Astrocyte (in vitro differentiated cells and primary cell): Measurements from ENCODE around the gene NLGN1. TPM values are rescaled to one million over a fixed set of nuclear protein-coding genes. Genes with fewer than 3 reads are reported as not detected.

Experiments used
- DNase-seq: peaks from one replicate; pipeline ENCODE4 v3.0.0-alpha.2; 2010; ENCODE audit warnings: low read depth
- FAIRE-seq: peaks from 2 replicates; lab custom pipeline; 2011; peaks lifted over from hg19 to GRCh38; lab: Jason Lieb, UNC
- H2AFZ ChIP-seq: 2 replicates; pipeline ENCODE4 v1.6.0; 2012; ENCODE audit warnings: low read depth, low read length, inconsistent platforms
- H3K27ac ChIP-seq: 2 replicates; pipeline ENCODE4 v1.5.1; 2011; ENCODE audit warnings: low read depth, low read length, inconsistent platforms
- H3K27me3 ChIP-seq: 2 replicates; pipeline ENCODE4 v1.6.0; 2011; ENCODE audit warnings: low read length, inconsistent platforms; ENCODE audit not compliant: insufficient read depth
- H3K36me3 ChIP-seq: 2 replicates; pipeline ENCODE4 v1.5.1; 2011; ENCODE audit warnings: low read length, inconsistent platforms; ENCODE audit not compliant: insufficient read depth
- H3K4me1 ChIP-seq: 2 replicates; pipeline ENCODE4 v1.5.1; 2011; ENCODE audit warnings: low read length, inconsistent platforms; ENCODE audit not compliant: insufficient read depth
- H3K4me2 ChIP-seq: 2 replicates; pipeline ENCODE4 v1.6.0; 2012; ENCODE audit warnings: low read length, inconsistent platforms
- H3K4me3 ChIP-seq: 2 replicates; pipeline ENCODE4 v1.5.1; 2011; ENCODE audit warnings: low read depth, mild to moderate bottlenecking, low read length, inconsistent platforms; ENCODE audit not compliant: insufficient read depth
- H3K79me2 ChIP-seq: 2 replicates; pipeline ENCODE4 v1.6.0; 2012; ENCODE audit warnings: mild to moderate bottlenecking, low read length, inconsistent platforms; ENCODE audit not compliant: insufficient read depth
- H3K9ac ChIP-seq: 2 replicates; pipeline ENCODE4 v1.6.0; 2012; ENCODE audit warnings: mild to moderate bottlenecking, low read length, inconsistent platforms
- H3K9me3 ChIP-seq: 2 replicates; pipeline ENCODE4 v1.5.1; 2012; ENCODE audit warnings: low read depth, mild to moderate bottlenecking, low read length, inconsistent platforms; ENCODE audit not compliant: insufficient read depth
- H4K20me1 ChIP-seq: 2 replicates; pipeline ENCODE4 v1.6.0; 2012; ENCODE audit warnings: low read length, inconsistent platforms; ENCODE audit not compliant: insufficient read depth
- H3K27ac Mint-ChIP-seq: one replicate; pipeline ENCODE4 v1.8.0; 2021; ENCODE audit warnings: mild to moderate bottlenecking, mixed read lengths; ENCODE audit not compliant: unreplicated experiment
- H3K27me3 Mint-ChIP-seq: one replicate; pipeline ENCODE4 v1.8.0; 2021; ENCODE audit warnings: low read depth, mixed read lengths; ENCODE audit not compliant: unreplicated experiment
- H3K36me3 Mint-ChIP-seq: one replicate; pipeline ENCODE4 v1.8.0; 2021; ENCODE audit warnings: low read depth, mixed read lengths; ENCODE audit not compliant: unreplicated experiment
- H3K4me1 Mint-ChIP-seq: one replicate; pipeline ENCODE4 v1.8.0; 2021; ENCODE audit warnings: low read depth, mixed read lengths; ENCODE audit not compliant: unreplicated experiment
- H3K4me3 Mint-ChIP-seq: one replicate; pipeline ENCODE4 v1.8.0; 2021; ENCODE audit warnings: mild to moderate bottlenecking, moderate library complexity, mixed read lengths; ENCODE audit not compliant: unreplicated experiment
- H3K9me3 Mint-ChIP-seq: one replicate; pipeline ENCODE4 v1.8.0; 2021; ENCODE audit warnings: mild to moderate bottlenecking, mixed read lengths; ENCODE audit not compliant: unreplicated experiment
- EZH2 ChIP-seq: IDR thresholded peaks from 2 replicates; pipeline ENCODE4 v1.6.1; 2012; ENCODE audit warnings: mild to moderate bottlenecking, low read length, inconsistent platforms; ENCODE audit not compliant: insufficient read depth
- total RNA-seq: library from RNA; stranded (reverse); gene quantifications from 2 replicates; pipeline ENCODE4 v1.2.1, GENCODE V29; 2021
- TF ChIP-seq, protein P1 (sequence below): IDR thresholded peaks from 2 replicates; pipeline ENCODE4 v1.5.1; 2011; ENCODE audit warnings: low read depth, mild to moderate bottlenecking, inconsistent platforms, low read length, moderate library complexity; ENCODE audit not compliant: insufficient read depth

Gene NLGN1
- total RNA-seq, 1 donor from 2014 or later = 1.2 TPM

DNA sequence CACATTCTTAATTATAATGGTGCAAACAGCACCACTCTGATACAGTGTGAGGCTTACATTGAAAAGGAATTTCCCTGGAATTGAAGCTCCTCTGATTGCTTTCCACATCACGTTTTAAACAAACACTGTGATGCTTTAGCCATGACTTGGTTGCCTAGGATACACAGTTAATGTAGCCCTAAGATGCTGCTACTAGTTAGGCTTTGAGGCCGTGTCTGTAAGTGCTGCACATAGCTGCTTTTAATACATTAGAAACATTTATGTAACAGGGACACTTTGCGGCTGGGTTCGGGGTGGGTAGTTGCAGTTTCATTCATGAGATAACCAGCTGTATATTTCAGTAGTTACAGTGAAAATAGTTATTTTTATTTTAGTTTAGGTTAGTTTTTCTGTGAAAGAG, 334.7 kb downstream of the NLGN1 start:
- Histone ChIP-seq H3K4me1 (peaks cover 7% of the 10 kb centered on the region), H3K79me2 (no peaks in the 10 kb centered on the region), H2AFZ (peak overlapping the region; percentile 49), H3K27me3 (no peaks in the 10 kb centered on the region), H4K20me1 (no peaks in the 10 kb centered on the region), H3K4me3 (no peak overlapping the region), H3K9ac (no peak overlapping the region), H3K4me2 (peak overlapping the region; percentile 44), H3K36me3 (no peaks in the 10 kb centered on the region), H3K27ac (peak overlapping the region; percentile 27), H3K9me3 (no peaks in the 10 kb centered on the region)
- Mint-ChIP-seq H3K9me3 (no peaks in the 10 kb centered on the region), H3K27me3 (no peaks in the 10 kb centered on the region), H3K27ac (no peak overlapping the region), H3K4me3 (no peak overlapping the region), H3K4me1 (peaks cover 5% of the 10 kb centered on the region), H3K36me3 (no peaks in the 10 kb centered on the region)
- peak; percentile 29 for FAIRE-seq
- TF ChIP-seq, protein P1, sequence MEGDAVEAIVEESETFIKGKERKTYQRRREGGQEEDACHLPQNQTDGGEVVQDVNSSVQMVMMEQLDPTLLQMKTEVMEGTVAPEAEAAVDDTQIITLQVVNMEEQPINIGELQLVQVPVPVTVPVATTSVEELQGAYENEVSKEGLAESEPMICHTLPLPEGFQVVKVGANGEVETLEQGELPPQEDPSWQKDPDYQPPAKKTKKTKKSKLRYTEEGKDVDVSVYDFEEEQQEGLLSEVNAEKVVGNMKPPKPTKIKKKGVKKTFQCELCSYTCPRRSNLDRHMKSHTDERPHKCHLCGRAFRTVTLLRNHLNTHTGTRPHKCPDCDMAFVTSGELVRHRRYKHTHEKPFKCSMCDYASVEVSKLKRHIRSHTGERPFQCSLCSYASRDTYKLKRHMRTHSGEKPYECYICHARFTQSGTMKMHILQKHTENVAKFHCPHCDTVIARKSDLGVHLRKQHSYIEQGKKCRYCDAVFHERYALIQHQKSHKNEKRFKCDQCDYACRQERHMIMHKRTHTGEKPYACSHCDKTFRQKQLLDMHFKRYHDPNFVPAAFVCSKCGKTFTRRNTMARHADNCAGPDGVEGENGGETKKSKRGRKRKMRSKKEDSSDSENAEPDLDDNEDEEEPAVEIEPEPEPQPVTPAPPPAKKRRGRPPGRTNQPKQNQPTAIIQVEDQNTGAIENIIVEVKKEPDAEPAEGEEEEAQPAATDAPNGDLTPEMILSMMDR = no peak
- TF ChIP-seq EZH2 = no peak
- DNase-seq = peak; percentile 57

DNA sequence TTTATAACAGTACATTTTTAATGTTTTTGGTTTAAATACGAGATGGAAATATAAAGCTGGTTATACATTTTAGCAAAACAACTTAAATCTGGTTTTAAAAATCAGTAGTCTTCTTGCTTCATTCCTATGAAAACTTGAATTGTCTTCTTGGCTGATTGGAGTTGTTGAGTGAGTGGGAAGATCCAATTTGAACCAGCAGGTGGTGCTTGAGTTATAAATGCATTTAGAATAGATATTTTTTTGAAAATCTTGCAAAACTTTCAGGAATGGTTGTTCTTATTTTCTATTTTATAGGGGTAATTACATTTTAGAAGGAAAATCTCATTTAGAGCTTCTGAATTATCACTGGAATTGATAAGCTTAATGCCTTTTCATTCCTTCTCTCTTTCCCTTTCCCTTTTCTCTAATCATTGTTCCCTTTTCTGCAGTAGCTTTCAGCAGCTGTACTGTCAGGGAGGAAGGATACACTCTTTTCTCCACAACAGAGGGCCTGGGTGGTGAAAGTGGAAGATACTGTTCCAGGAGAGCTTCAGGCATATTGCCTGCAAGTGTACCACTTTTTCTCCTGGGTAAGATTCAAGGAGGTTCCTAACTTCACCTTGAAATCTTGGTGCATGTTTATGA, 335.6 kb downstream of the NLGN1 start:
- Histone ChIP-seq H3K27ac (no peak overlapping the region), H4K20me1 (no peaks in the 10 kb centered on the region), H3K36me3 (no peaks in the 10 kb centered on the region), H3K9ac (no peak overlapping the region), H3K79me2 (no peaks in the 10 kb centered on the region), H3K27me3 (no peaks in the 10 kb centered on the region), H3K4me1 (peaks cover 7% of the 10 kb centered on the region), H3K4me2 (no peak overlapping the region), H3K9me3 (no peaks in the 10 kb centered on the region), H3K4me3 (no peak overlapping the region), H2AFZ (no peak overlapping the region)
- Mint-ChIP-seq H3K4me1 (peaks cover 5% of the 10 kb centered on the region), H3K4me3 (no peak overlapping the region), H3K27me3 (no peaks in the 10 kb centered on the region), H3K36me3 (no peaks in the 10 kb centered on the region), H3K9me3 (no peaks in the 10 kb centered on the region), H3K27ac (no peak overlapping the region)
- DNase-seq (no peak), FAIRE-seq (no peak)
- TF ChIP-seq, protein P1 = peak; percentile 57
- TF ChIP-seq EZH2 = no peak

DNA sequence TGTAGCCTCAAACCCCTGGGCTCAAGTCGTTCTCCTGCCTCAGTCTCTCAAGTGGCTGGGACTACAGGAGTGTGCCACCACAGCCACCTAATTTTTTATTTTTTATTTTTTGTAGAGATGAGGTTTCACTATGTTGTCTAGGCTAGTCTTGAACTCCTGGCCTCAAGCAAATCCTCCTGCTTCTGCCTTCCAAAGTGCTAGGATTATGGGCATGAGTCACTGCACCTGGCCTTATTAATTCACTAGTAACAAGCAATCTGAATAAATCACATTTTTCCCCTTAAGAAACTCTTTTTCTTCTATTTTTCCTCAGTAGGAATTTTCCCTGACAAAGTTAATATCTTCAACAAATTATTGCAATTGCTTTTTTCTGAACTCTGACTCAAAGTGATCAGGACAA, 336.9 kb downstream of the NLGN1 start:
- Mint-ChIP-seq H3K36me3 (no peaks in the 10 kb centered on the region), H3K27ac (no peak overlapping the region), H3K4me3 (no peak overlapping the region), H3K27me3 (no peaks in the 10 kb centered on the region), H3K4me1 (peaks cover 16% of the 10 kb centered on the region), H3K9me3 (no peaks in the 10 kb centered on the region)
- no peak overlapping the region for H3K27ac ChIP-seq
- H3K4me3 ChIP-seq = no peak overlapping the region
- H3K4me2 ChIP-seq = no peak overlapping the region
- FAIRE-seq (no peak), DNase-seq (no peak)
- no peaks in the 10 kb centered on the region for H3K27me3 ChIP-seq
- no peaks in the 10 kb centered on the region for H4K20me1 ChIP-seq
- no peaks in the 10 kb centered on the region for H3K79me2 ChIP-seq
- H2AFZ ChIP-seq = no peak overlapping the region
- H3K4me1 ChIP-seq = peaks cover 14% of the 10 kb centered on the region
- no peak overlapping the region for H3K9ac ChIP-seq
- H3K36me3 ChIP-seq = no peaks in the 10 kb centered on the region
- TF ChIP-seq, protein P1 = no peak
- TF ChIP-seq EZH2 = no peak
- no peaks in the 10 kb centered on the region for H3K9me3 ChIP-seq
